HG03060 (cell line): Measurements from ENCODE around the gene PIP5K1C.

ENCODE experiments used
- ATAC-seq: cut with Tn5 transposase; IDR thresholded peaks from one replicate; pipeline ENCODE4 v1.9.1; 2021; ENCODE audit warnings: low read depth, moderate number of reproducible peaks; ENCODE audit not compliant: unreplicated experiment

Gene PIP5K1C, protein sequence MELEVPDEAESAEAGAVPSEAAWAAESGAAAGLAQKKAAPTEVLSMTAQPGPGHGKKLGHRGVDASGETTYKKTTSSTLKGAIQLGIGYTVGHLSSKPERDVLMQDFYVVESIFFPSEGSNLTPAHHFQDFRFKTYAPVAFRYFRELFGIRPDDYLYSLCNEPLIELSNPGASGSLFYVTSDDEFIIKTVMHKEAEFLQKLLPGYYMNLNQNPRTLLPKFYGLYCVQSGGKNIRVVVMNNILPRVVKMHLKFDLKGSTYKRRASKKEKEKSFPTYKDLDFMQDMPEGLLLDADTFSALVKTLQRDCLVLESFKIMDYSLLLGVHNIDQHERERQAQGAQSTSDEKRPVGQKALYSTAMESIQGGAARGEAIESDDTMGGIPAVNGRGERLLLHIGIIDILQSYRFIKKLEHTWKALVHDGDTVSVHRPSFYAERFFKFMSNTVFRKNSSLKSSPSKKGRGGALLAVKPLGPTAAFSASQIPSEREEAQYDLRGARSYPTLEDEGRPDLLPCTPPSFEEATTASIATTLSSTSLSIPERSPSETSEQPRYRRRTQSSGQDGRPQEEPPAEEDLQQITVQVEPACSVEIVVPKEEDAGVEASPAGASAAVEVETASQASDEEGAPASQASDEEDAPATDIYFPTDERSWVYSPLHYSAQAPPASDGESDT

DNA sequence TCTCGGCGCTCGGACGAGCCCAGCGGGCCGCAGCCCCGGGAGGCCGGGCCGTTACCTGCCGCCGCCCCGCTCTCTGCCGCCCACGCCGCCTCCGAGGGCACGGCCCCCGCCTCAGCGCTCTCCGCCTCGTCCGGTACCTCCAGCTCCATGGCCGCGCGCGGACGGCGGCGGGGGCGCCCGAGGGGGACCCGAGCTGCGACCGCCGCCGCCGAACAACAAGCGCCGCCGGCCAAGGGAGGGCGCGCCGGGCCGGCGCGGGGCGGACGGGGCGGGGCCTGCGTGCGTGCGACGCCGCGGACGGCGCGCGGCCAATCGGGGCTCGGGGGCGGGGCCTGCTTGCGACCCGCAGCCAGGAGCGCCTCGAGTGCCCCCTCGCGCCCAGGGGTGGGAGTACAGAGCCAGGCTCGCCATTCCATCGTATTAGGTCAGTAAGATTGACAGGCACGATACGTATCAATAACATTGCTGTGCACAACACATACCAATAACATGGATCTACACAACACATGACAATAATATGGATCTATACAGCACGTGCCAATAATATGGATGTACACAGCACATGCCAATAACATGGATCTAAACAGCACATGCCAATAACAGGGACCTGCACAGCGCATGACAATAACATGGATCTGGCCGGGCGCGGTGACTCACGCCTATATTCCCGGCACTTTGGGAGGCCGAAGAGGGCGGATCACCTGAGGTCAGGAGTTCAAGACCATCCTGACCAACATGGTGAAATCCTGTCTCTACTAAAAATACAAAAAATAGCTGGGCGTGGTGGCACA lies at the start of gene PIP5K1C:
PIP5K1C (minus strand) TSS at position 227 of the 791 bp plus-strand sequence; CDS start at position 149, 78 bp downstream.
- ATAC-seq: peak; percentile 66

DNA sequence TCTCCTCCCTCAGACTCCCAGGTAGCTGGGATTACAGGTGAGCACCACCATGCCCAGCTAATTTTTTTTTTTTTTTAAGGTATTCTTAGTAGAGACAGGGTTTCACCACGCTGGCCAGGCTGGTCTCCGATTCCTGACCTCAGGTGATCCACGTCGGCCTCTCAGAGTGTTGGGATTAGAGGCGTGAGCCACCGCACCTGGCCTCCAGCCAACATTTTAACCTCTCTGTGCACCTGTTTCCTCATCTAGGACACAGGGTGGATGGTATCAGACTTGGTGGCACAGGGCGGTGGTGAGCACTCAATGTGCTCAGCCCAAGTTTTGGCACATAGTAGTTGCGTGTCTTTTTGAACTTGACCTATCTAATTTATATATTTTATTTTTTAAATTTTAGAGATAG lies 48.7 kb upstream of the PIP5K1C start:
- ATAC-seq: no peak

DNA sequence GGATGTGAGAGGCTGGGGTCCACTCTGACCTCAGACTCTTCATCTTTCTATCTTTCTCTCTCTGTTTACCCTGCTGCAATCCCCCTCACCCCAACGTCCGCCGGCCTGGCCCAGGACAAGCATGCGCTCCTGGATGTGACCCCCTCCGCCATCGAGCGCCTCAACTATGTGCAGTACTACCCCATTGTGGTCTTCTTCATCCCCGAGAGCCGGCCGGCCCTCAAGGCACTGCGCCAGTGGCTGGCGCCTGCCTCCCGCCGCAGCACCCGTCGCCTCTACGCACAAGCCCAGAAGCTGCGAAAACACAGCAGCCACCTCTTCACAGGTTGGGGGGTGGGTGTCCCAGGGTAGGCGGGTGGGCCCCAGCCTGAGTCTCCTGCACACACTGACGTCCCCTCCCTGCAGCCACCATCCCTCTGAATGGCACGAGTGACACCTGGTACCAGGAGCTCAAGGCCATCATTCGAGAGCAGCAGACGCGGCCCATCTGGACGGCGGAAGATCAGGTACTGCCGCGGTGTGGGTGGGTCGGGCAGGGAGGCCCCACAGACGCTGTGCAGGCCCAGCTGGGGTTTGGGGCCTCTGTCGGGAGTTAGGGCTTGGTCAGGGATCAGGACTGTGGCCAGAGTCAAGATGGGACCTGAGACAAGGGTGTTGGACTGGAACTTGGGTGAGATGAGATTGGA lies 46.2 kb upstream of the PIP5K1C start:
- no peak for ATAC-seq

DNA sequence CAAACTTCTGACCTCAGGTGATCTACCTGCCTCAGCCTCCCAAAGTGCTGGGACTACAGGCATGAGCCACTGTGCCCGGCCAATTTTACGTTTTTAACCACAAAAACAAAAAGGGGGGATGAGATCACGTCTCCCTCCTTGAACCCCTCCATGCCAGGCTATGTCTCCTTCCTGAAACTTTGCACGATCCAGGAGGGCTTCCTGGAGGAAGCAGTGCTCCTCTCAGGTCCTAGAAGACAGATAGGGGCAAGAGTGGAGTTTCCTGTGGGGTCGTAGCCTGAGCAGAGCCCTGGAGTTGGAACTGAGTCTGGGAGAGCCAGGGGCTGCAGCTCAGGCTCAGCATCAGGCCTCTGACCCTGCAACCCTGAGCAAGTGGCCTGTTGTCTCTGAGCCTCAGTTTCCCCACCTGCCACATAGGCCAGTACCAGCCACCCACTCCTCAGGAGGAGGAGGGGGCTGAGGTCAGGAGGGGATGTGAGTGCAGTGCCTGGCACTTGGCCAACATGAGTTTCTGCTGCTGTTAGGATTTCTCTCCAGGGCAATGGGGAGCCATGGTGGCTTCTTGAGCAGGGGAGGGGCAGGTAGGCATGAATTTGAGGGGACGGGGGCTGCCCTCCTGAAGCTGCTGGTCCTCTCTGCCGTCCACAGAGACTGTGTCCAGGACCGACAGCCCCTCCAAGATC lies 45.2 kb upstream of the PIP5K1C start:
- no peak for ATAC-seq

DNA sequence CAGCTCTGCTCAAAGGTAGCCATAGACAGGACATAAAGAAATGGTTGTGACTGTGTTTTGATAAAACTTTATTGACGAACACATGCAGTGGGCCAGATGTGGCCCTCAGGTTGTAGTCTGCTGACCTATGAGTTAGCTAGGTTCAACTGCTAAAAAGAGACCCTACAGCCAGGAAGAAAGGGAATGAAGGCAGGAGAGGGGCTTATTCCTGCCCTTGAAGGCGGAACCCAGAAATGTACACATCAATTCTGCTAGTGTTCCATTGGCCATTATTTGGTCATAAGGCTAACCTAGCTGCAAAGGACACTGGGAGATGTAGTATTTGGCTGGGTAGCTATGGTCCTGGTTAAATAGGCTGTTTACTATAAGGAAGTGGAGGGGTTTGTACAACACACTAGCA lies 43.2 kb upstream of the PIP5K1C start:
- ATAC-seq: no peak

DNA sequence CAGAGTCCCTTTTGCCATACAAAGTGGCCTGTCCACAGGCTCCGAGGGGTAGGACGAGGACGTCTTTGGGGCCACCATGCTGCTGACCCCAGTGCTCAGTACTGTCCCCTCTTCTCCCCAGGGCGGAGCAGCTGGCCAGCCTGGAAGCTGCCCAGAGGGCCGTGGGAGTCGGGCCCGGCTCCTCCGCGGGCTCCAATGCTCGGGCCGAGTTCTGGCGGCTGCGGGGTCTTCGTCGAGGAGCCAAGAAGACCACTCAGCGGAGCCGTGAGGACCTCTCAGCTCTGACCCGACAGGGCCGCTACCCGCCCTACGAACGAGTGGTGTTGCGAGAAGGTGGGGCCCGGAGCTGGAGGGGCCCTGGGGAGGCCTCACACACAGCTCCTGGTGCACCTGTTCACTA lies 40.2 kb upstream of the PIP5K1C start:
- ATAC-seq: no peak

DNA sequence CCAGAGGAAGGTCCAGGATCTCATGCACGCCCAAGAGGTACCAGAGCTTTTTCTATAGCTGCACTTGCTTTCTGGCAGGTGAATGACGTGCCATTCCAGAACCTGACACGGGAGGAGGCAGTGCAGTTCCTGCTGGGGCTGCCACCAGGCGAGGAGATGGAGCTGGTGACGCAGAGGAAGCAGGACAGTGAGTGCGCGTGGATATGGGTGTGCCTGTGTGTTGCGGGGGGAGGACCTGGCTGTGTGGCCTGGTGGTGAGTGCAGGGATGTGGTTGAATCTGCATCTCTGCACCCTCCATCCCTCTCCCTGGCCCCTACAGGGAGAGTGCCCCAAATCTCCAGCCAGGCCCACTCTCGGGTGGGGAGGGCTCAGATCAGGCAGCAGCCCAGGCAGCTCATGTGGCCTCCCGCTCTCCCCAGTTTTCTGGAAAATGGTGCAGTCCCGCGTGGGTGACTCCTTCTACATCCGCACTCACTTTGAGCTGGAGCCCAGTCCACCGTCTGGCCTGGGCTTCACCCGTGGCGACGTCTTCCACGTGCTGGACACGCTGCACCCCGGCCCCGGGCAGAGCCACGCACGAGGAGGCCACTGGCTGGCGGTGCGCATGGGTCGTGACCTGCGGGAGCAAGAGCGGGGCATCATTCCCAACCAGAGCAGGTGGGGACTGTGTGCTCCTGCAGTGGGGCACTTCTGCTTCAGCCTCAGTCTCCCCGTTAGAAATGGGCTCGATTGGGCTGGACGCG lies 38.4 kb upstream of the PIP5K1C start:
- ATAC-seq: no peak

DNA sequence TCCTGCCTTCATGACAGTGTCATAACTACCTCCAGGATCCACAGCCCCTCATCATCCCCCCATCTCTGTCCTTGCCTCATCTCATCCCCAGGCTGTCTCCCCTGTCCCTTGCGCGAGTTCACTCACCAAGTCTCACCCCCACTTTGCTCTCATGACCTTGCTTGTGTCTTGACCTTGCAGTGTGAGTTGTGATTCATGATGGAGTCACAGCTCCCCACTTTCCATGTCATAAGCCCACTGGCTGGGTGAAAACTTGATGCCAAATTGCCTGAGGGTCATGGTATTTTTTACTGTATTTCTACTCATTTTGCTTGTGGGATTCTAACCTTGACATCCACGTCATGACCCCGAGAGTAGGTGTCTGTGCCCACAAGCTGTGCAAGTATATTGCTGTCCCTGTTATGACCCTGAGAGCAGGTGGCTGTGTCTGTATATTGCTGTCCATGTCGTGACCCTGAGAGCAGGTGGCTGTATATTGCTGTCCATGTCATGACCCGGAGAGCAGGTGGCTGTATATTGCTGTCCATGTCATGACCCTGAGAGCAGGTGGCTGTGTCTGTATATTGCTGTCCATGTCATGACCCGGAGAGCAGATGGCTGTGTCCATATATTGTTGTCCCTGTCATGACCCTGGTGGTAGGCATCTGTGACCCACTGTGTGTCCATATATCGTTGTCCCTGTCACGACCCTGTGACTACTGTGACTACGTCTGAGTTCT lies 37.4 kb upstream of the PIP5K1C start:
- no peak for ATAC-seq

DNA sequence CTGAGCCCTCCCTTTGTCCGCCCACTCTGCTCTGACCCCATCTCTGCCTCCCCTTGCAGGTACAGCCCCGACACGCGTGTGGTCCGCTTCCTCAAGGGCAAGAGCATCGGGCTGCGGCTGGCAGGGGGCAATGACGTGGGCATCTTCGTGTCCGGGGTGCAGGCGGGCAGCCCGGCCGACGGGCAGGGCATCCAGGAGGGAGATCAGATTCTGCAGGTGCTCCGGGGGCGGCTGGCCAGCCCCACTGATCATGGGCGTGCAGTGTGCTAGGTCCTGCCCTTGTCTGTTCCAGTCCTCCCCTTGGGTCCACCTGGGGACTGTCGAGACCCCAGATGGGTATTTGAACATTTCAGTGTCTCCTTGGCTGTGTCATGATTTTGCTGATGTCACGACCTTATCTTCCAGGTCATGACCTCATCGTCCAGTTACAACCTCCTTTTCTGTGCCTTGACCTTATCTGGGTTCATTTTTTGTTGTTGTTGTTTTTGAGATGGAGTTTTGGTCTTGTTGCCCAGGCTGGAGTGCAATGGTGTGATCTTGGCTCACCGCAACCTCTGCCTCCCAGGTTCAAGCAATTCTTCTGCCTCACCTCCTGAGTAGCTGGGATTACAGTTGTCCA lies 35.9 kb upstream of the PIP5K1C start:
- no peak for ATAC-seq

DNA sequence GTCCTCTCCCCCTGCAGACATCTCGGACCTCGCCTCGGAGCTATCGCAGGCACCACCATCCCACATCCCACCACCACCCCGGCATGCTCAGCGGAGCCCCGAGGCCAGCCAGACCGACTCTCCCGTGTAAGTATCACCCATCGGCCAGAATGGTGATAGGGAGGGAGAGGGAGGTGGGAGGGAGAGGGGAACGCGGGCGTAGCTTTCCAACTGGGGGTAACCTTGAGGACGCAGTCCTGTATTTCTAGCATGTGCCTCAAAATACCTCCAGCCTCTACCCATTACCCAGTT lies 34.0 kb upstream of the PIP5K1C start:
- ATAC-seq: no peak

DNA sequence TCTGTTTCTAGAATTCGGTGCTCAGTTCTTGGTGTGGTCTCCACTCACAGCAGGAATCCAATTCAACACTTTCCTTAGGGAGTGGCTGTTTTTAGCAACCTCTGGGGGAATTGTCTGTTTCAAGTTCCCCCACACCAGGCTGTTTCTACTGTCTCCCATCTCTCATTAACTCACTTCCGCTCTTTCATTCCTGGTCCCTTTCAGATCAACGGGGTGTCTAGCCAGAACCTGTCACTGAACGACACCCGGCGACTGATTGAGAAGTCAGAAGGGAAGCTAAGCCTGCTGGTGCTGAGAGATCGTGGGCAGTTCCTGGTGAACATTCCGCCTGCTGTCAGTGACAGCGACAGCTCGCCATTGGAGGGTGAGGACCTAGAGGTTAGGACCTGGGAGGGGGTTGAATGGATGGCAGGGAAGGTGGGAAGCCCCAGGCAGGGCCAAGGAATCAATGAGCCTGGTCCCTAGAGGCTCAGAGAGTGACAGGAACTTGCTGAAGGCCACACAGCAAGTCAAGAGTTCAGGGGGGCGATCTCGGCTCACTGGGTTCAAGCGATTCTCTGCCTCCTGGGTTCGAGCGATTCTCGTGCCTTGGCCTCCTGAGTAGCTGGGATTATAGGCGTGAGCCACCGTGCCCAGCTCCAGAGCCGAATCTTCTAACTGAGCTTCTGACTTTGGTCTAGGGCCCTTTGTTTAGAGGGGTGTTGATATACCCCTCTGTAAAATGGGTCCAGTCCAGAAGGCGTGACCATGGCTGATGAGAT lies 33.5 kb upstream of the PIP5K1C start:
- ATAC-seq: no peak

DNA sequence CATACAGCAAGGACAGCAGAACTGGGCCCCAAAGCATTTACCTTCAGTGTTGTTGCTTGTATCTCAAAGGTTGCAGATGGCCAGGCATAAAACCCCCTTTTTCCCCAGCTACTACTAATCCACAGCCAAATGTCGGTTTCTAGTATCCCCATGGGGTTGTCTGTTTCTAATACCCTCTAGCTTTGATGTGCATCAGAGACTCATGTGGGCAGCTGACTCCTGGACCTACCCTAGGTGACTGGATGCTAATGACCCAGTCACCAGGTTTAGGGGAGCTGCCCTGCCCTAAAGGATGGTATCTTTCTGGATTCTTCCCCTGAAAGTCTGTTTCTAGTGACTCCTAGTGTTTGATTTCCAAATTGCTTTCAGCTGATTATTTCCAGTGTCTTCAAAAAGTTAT lies 31.8 kb upstream of the PIP5K1C start:
- ATAC-seq: no peak

DNA sequence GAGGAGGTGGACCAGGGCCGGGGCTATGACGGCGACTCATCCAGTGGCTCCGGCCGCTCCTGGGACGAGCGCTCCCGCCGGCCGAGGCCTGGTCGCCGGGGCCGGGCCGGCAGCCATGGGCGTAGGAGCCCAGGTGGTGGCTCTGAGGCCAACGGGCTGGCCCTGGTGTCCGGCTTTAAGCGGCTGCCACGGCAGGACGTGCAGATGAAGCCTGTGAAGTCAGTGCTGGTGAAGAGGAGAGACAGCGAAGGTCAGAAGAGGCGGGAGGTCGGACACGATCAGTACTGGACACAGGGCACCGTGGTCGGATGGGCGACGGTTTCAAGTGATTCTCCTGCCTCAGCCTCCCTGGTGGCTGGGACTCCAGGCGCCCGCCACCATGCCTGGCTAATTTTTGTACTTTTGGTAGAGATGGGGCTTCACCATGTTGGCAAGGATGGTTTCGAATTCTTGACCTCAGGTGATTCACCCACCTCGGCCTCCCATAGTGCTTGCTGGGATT lies 30.2 kb upstream of the PIP5K1C start:
- ATAC-seq: no peak

DNA sequence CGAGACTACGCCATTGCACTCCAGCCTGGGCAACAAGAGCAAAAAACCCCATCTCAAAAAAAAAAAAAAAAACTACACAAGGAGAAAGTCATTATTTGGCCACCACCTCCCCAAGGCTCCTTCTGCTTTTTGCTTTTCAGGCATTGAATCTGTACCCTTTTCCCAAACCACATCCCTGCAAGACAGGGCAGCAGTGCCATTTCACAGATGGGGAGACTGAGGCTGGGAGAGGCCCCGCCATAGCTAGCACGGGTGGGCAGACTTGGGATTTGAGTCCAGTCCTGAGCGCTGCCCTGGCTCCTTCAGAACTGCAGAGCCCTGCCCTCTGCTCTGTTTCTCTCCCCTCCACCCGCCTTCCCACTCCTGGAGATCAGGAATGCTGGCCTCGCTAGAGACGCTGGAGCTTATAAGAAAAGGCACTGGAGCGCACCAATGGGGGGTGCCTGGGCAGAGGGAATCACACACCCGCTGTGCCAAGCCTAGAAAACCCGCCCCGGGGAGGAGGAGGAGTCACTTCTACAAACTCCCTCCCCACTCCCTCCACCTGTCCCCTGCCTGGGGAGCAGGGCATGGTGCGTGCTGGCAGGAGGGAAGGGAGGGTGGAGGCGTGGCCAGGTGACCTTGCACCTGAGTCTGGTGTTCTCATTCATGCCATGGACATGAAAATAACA lies 25.5 kb upstream of the PIP5K1C start:
- no peak for ATAC-seq

DNA sequence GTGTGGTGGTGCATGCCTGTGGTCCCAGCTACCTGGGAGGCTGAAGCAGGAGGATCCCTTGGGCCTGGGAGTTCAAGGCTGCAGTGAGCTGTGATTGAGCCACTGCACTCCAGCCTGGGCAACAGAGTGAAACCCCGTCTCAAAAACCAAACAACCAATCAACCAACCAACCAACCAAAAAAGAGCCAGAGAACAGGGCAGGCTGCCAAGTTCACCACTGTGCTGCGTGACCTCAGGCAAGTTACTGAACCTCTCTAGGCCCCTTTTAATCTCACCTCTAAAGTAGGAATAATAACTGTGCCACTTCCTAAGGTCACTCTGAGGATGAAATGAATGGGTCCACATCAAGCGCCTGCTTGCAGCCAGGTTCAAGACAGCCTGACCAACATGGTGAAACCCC lies 24.9 kb upstream of the PIP5K1C start:
- ATAC-seq: no peak

DNA sequence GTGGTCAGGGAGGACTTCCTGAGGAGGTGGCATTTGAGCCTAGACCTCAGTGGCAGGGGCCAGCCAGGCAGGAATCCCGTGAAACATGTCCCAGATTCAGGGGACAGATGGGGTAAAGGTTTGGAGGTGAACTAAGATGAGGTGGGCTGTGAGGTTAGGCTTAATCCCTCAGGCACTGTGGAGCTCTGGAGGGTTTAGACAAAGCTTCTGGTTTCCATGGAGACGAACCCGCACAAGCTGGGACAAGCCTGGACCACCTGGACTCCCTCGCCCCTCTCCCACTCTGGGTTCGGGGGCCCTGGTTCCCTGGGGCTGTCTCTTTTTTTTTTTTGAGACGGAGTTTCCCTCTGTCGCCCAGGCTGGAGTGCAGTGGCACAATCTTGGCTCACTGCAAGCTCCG lies 23.6 kb upstream of the PIP5K1C start:
- no peak for ATAC-seq

DNA sequence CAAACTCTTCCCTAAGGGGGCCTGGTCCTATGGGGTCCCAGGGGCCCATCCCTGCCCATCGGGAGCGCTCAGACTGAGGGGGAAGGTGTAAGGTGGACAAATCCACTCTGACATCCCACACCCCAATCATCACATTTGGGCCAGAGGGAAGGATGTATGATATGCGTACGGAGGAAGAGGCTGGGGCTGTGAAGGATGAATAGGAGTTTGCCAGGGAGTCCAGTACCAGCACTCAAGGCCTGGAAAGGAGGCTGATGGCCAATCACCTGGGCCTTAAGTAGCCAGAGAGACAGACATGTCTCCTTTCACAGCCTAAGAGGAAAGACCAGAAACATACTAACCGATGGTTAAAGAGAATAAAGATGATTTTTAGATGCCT lies 22.8 kb upstream of the PIP5K1C start:
- no peak for ATAC-seq
